Brain microvascular endothelial cell (primary cell): ENCODE results near the gene HIGD1B.

Source experiments
- DNase-seq: peaks from one replicate; pipeline ENCODE4 v3.0.0-alpha.2; 2020
- H3K27ac ChIP-seq: fragments of 250-450 bp; sonication (Bioruptor Pico); 2 replicates; pipeline ENCODE4 v1.5.1; 2020; ENCODE audit warnings: mild to moderate bottlenecking, moderate library complexity
- H3K27me3 ChIP-seq: fragments of 250-450 bp; sonication (Bioruptor Pico); replicated peaks from 2 replicates; pipeline ENCODE4 v1.5.1; 2020; ENCODE audit warnings: mild to moderate bottlenecking
- H3K36me3 ChIP-seq: fragments of 250-450 bp; sonication (Bioruptor Pico); replicated peaks from 2 replicates; pipeline ENCODE4 v1.5.1; 2020; ENCODE audit warnings: mild to moderate bottlenecking
- H3K4me3 ChIP-seq: 2 replicates; pipeline ENCODE4 v1.5.1; 2011; ENCODE audit warnings: low read depth, mild to moderate bottlenecking, control low read depth, low read length, moderate library complexity
- CTCF ChIP-seq: IDR thresholded peaks from 2 replicates; pipeline ENCODE4 v1.5.1; 2011; ENCODE audit warnings: low read depth, mild to moderate bottlenecking, moderate library complexity, low read length, control low read depth, inconsistent platforms; ENCODE audit errors: missing control alignments
- in situ Hi-C: cut with HindIII; loops from 2 replicates; pipeline ENCODE4 v1.10.0; 2017; ENCODE audit warnings: low sequenced_read_pairs, low pct_ligation_motif_present

HIGD1B gene

DNA sequence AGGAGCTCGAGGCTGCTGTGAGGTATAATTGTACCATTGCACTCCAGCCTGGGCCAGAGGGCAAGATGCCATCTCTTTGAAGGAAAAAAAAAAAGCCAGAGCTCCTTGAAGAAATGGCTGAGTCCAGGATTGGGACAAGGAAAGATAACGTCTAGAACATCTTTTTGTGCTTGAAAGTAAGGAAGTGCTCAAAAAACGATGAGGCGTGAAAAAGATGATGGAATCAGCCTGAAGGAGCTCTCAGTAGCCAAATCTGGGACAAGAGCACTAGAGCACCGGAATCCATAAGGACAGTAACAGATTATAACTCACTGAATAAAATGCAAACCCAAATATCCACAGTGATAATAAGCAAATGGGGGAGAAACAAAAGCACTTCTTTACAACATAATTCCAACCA lies 29.4 kb downstream of the HIGD1B start:
- Histone ChIP-seq H3K4me3 (no peak overlapping the region), H3K27ac (no peak overlapping the region), H3K27me3 (no peaks in the 10 kb centered on the region), H3K36me3 (peaks cover 73% of the 10 kb centered on the region)
- in situ Hi-C loops, result loop anchor here (25.0 kb wide), 1 partner anchor 90 kb away; no protein-coding TSS in a partner anchor
- TF ChIP-seq CTCF, result no peak
- no peak for DNase-seq

- Histone ChIP-seq H3K4me3 (no peak overlapping the region), H3K27me3 (no peaks in the 10 kb centered on the region), H3K36me3 (peaks cover 75% of the 10 kb centered on the region), H3K27ac (no peak overlapping the region)
- in situ Hi-C loops, result loop anchor here (25.0 kb wide), 1 partner anchor 91 kb away; no protein-coding TSS in a partner anchor
- peak; percentile 16 for DNase-seq
- TF ChIP-seq CTCF, result peak; percentile 66
These were observed 31.0 kb downstream of the HIGD1B start for GRCh38 chr17:44878627-44879221.

GRCh38 chr17:44879376-44879775 lies 31.7 kb downstream of the HIGD1B start:
- in situ Hi-C loops, result loop anchor here (25.0 kb wide), 1 partner anchor 92 kb away; no protein-coding TSS in a partner anchor
- TF ChIP-seq CTCF, result no peak
- Histone ChIP-seq H3K27me3 (no peaks in the 10 kb centered on the region), H3K4me3 (no peak overlapping the region), H3K27ac (no peak overlapping the region), H3K36me3 (peaks cover 75% of the 10 kb centered on the region)
- DNase-seq, result no peak

GRCh38 chr17:44880062-44880461 lies 32.4 kb downstream of the HIGD1B start:
- TF ChIP-seq CTCF, result no peak
- H3K27me3 ChIP-seq, result no peaks in the 10 kb centered on the region
- no peak overlapping the region for H3K27ac ChIP-seq
- no peak for DNase-seq
- in situ Hi-C loops, result loop anchor here (25.0 kb wide), 1 partner anchor 93 kb away; no protein-coding TSS in a partner anchor
- no peak overlapping the region for H3K4me3 ChIP-seq
- peaks cover 78% of the 10 kb centered on the region for H3K36me3 ChIP-seq

- in situ Hi-C loops, result loop anchor here (25.0 kb wide), 1 partner anchor 94 kb away; no protein-coding TSS in a partner anchor
- H3K27me3 ChIP-seq, result no peaks in the 10 kb centered on the region
- peaks cover 75% of the 10 kb centered on the region for H3K36me3 ChIP-seq
- no peak for TF ChIP-seq CTCF
- no peak overlapping the region for H3K4me3 ChIP-seq
- no peak overlapping the region for H3K27ac ChIP-seq
- DNase-seq, result no peak
These were observed 33.5 kb downstream of the HIGD1B start for GRCh38 chr17:44881145-44881544.

DNA sequence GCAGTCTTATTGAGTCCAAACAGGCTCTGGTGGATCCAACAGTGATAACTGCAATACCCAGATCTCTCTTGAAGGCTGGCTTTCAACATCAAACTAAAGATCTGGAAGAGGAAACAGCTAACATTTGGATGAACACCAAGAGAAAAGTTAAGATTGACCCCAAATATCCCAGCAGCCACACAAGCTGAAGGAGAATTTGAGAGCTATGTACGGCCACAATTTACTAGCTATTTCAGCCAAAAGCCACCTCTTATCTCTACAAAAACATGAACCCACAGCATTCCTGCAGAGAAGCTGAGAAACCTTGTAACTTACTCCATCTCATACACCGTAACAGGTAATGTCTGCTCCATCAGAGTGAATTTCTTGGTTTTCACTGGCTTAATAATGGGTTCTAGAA lies 37.3 kb downstream of the HIGD1B start:
- H3K27me3 ChIP-seq, result no peaks in the 10 kb centered on the region
- peak; percentile 23 for DNase-seq
- in situ Hi-C loops, result loop anchor here (25.0 kb wide), 1 partner anchor 98 kb away; no protein-coding TSS in a partner anchor
- no peak overlapping the region for H3K27ac ChIP-seq
- no peak for TF ChIP-seq CTCF
- H3K4me3 ChIP-seq, result no peak overlapping the region
- H3K36me3 ChIP-seq, result peaks cover 54% of the 10 kb centered on the region
